ENCODE measurements around the gene MALRD1.

GRCh38 chr10:19431622-19432351, 383.2 kb downstream of the MALRD1 start:
- TF ChIP-seq, protein P1, sequence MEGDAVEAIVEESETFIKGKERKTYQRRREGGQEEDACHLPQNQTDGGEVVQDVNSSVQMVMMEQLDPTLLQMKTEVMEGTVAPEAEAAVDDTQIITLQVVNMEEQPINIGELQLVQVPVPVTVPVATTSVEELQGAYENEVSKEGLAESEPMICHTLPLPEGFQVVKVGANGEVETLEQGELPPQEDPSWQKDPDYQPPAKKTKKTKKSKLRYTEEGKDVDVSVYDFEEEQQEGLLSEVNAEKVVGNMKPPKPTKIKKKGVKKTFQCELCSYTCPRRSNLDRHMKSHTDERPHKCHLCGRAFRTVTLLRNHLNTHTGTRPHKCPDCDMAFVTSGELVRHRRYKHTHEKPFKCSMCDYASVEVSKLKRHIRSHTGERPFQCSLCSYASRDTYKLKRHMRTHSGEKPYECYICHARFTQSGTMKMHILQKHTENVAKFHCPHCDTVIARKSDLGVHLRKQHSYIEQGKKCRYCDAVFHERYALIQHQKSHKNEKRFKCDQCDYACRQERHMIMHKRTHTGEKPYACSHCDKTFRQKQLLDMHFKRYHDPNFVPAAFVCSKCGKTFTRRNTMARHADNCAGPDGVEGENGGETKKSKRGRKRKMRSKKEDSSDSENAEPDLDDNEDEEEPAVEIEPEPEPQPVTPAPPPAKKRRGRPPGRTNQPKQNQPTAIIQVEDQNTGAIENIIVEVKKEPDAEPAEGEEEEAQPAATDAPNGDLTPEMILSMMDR (IDR thresholded peaks at IDR 0.05): no peak
- no peak for TF ChIP-seq POLR2A (IDR thresholded peaks at IDR 0.05)

Measured in Peyer's patch (tissue), 4 donors.